COR-L47 (cell line): ENCODE measurements around the gene ZBTB6.
A peak's percentile ranks its signal among the peaks of the same experiment; 100 is the strongest.
"Not testable (repeated sequence)": the region's sequence is repeated elsewhere in the genome, so short reads cannot be mapped to it uniquely, and the experiment has no call there.

Source experiments
- DNase-seq: peaks from one replicate; lab custom pipeline; 2025; lab: John Stamatoyannopoulos, UW

ZBTB6 gene

DNA sequence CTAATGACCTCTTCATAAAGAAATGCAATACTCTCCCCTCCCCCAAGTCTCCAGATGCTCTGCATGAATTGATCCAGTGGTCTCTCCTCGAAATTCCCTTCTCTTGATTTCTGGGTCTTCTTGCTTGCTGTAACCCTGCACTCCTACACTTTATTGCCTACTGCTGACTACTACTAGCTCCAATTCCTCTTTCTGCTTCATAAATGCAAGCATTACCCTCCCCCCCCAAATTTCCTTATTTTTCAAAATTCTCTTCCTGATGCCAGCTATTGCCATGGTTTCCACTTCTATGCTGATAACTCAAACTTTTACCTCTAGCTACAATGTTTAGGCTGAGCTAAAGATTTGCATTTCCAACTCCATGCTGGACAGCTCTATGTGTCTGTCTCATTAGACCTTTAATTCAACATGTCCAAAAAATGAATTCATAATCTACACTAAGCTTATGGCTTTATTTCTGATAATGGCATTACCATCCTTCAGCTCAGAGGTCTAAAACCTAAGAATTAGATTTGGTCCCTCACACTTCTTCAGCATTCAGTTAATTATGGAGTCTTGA lies 16.8 kb upstream of the ZBTB6 start:
- DNase-seq, result no peak

DNA sequence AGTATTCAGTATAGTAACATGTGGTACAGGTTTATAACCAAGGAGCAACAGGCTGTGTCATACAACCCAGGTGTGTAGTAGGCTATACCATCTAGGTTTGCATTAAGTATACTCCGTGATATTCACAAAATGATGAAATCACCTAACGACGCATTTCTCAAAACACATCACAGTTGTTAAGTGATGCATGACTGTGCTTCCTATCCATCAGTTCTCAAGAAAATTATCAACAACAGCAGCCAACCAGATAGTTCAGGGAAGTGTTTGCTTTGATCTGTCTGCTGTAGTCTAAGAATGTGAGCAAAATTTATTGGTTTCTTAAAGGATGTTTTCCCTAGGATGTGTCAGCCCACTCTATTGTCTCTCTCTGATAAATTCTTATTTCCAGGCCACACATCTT lies 10.8 kb upstream of the ZBTB6 start:
- DNase-seq, result no peak

DNA sequence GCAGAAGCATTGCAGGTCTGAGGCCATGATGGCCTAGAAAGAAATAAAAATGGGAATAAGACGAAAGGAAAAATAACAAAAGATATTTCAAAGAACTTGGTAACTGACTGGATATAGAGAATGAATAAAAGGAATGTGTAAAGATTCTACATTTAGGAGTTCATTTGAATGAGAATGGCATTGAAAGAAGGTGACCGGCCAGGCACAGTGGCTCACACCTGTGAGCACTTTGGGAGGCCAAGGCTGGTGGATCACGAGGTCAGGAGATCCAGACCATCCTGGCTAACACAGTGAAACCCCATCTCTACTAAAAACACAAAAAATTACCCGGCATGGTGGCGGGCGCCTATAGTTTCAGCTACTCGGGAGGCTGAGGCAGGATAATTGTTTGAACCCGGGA lies 9.6 kb upstream of the ZBTB6 start:
- DNase-seq, result no peak

DNA sequence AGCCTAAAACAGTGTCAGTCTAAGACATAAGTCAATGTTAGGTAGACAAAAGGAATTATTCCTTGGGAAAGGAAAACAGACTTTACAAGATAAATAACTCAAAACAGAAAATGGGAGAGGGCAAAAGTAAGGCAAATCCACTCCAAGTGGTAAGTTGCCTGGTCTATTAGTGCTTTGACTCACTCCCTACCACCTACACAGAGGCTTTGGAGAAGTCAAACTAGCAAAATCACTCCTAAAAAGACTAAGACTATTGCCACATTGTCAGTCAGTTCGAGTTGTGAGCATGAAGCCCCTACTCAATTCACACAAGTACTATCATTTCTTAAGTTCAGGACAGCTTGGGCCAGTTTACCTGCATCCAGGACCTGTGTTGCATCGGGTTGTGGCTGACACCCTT lies 5.2 kb upstream of the ZBTB6 start:
- DNase-seq, result no peak

DNA sequence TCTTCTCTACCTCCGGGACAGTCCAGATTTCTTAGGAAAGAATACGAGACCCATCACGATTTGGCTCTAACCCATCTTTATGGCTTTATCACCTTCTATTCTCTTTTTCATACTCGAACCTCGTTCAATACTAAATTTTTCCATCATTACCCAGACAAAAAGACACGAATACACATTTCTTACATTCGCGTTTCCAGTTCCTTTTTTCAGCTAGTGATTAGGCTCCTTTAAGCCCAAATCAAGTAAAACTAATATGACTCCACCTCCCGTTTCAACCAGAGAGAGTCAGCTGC lies 506 bp downstream of the ZBTB6 start:
- DNase-seq, result no peak

DNA sequence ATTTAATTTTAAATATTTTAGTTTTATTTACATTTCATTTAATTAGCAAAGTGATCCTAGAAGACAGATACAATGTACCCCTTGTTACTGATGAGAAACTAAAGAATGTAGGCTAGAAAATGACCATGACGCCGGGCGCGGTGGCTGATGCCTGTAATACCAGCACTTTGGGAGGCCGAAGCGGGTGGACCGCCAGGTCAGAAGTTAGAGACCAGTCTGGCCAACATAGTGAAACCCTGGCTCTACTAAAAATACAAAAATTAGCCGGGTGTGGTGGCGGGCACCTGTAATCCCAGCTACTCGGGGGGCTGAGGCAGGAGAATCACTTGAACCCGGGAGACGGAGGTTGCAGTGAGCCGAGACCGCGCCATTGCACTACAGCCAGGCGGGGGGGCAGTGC lies 7.0 kb downstream of the ZBTB6 start:
- DNase-seq, result not testable (repeated sequence)

DNA sequence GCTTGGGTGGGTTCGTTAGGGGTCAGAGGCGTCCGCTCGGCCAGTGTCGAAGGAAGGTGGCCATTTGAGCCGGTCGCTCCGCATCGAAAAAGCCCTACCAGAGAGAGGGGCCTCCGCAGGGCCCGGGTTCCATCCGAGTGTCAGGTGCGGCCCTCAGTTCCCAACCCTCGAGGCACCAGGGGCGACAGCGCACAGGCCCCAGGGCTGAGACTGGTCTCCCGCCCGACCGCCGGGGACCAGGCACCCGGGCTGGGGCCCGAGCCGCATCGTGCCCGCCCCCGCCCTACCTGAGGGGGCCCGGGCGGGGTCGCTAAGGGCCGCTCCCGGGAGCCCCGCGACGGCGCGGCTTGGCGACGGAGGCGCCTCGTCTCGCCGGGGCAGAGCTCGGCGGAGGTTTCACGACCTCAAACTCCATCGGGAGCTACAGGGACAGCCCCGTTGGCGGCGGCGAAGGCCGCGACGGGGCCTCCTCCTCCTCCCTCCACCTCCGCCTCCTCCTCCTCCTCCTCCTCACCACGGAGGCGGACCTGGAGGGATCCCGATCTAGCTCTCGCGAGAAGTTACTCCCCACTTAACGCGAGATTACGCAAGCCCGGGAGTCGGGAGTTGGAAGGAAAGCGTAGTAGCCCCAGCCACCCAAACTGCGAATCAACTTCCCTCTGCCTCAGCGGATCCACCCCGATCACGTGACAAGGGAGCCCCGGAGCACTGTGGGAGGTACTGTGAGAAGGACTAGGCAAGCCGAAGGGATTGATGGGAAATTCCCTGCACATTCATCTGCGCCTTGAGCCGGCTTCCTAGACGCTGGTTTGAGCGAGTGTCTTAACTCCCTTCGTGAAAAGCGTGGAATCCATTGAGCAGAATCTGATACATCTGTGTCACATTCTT lies 8.1 kb downstream of the ZBTB6 start, which contains the start of gene RC3H2:
Gene RC3H2 (minus strand): TSS at position 537 of the 888 bp plus-strand sequence. CDS start 7,850 bp downstream, outside the sequence.
- DNase-seq, result peak; percentile 99

DNA sequence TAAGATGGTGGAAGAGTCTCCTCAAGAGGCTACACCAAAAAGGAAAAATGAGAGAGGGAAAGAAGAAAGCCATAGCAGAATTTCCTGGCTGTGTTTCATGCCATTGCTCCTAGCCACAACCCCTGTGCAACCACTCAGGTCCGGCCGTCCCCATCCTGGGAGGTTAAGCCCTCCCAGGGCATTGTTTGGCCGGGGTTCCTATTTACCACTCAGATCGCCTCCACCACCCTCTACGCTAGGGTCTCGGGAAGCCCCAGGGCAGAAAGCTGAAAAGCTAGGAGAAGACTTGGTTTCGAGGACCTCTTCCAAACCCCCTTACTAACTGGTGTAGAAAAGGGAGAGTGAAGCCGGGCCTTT lies 8.7 kb downstream of the ZBTB6 start:
- DNase-seq, result peak; percentile 17

DNA sequence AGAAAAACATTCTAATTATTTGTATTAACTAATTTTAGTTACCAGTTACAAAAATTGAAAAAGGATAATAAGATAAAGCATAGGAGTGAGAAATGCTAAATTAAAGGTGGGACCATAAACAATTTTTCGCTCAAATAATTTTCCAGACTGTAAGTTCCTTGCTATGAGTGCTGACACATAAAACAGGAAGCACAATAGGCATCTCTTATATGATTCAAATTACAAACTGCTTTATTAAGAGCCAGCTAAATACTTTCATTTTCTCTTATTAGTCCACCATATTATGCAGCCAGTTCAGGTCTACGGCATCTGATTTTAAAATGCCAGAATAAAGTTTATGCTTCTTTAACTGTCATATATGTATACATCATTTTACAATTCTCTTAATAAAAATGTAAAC lies 12.3 kb downstream of the ZBTB6 start:
- no peak for DNase-seq

DNA sequence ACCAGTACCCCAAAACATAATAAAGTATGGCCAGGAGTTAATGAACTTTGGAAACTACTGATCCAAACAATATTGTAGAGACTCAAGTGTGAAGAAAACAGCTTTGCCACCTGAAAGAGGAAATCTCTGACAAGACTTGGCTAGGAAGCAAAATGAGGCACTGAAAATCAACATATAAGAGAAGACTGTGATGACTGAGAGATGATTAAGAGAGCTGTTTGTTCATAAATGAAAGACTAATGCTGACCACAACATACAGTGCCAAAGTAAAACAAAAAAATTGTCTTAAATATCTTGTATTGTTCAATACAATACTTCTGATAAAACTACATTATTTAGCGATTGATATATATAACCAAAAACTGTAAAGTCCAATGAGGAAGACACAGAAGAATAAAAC lies 15.2 kb downstream of the ZBTB6 start:
- DNase-seq, result no peak

DNA sequence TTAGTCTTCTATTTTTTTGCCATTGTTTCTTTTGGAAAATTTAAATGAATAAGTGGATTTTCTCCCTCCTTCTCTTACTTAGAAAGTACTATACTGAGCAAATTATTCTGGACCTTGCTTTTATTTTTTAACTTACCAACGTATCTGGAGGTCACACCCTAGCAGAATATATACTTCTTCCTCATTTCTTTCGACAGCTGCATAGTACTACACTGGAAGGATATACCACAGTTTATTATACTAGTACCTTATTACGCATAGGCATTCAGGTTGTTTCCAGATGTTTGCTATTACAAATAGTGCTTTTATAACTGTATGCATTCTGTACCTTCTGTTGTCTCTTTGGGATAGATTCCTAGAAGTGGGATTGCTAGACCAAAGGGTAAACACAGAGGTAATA lies 24.6 kb downstream of the ZBTB6 start:
- no peak for DNase-seq

DNA sequence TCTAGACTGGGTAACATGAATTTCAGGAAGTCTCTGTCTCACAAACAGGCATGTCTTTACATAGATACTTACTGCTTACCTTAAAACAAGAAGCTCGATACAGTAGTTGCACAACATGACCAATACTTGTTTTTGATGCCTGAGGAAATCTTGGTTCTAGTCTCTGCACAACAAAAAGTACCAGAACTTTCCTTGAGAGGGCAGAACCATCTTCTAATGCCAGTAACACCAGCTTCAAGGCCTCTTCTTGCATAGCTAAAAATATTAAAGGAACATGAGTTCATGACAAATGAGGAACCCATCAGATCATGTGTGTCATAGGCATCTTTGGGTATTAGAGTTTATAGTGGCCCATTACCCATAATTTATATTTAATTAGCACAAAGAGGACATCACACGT lies 30.0 kb downstream of the ZBTB6 start:
- DNase-seq, result no peak

DNA sequence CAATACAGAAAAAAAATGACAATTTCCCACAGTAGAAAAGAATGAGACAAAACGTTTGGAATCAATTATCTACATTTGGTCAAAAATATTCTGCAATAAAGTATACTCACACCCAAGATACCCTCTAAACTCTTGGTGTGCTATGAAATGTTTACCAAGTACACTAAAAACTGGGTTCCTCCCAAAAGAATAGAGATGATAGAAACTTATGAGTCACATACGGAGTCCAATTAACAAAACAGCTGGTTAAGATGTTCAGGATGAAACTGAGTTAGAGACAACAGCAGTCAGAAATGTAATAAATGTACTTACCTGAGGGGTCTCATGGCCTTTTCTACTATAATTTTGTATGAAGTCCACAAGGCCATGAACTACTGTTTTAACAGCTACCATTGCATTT lies 33.7 kb downstream of the ZBTB6 start:
- no peak for DNase-seq

DNA sequence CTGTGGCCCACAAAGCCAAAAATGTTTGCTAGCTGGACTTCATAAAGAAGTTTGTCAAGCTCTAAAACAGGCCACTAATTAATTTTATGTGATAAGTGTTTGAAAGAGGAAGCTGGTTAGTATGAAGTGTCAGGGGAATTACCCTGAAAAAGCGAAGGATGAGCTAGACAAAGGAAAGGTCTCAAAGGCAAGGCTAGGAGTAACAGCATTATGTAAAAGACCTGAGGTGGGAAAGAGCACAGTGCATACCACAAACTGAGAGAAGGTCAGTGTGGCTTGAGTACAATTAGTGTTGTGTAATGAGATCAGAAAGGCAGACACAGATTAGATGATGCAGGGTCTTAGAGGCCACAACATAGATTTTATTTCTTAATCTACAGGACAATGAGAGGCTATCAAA lies 37.6 kb downstream of the ZBTB6 start:
- no peak for DNase-seq

DNA sequence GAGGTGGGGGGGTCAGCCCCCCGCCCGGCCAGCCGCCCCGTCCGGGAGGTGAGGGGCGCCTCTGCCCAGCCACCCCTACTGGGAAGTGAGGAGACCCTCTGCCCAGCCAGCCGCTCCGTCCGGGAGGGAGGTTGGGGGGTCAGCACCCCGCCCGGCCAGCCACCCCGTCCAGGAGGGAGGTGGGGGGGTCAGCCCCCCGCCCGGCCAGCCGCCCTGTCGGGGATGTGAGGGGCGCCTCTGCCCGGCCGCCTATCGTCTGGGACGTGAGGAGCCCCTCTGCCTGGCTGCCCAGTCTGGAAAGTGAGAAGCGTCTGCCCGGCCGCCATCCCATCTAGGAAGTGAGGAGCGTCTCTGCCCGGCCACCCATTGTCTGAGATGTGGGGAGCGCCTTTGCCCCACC lies 45.8 kb downstream of the ZBTB6 start:
- DNase-seq, result not testable (repeated sequence)

DNA sequence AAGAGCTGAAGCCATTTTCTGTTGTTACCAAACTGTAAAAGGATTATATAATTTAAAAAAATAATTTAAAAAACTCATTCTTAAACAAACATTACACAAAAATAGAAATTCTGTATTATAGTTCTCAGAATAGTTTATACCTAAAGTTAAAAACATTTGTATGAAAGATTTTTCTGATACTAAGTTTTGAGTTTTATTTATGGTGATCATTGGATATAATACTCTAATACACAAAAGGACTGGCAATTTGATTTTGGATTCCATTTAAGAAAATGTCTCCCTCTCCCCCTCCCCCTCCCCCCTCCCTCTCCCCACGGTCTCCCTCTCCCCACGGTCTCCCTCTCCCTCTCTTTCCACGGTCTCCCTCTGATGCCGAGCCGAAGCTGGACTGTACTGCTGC lies 47.0 kb downstream of the ZBTB6 start:
- no peak for DNase-seq

DNA sequence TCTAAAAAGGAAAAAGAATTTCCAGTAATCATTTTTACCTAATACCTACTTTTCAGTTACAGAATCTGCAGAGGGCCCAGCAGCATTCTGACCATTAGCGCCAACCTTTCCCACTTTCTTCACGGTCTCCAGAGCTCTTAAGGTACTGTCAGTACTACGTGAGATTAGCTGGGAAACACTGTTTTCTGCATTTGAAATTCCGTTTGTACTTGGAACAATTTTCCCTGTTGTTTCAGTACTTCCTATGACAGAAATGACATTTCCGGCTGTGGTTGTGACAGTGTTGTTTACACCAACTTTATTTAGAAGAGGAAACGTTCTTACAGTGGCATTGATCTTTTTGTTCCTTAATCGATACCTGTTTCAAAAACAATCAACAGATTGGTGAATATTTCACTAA lies 47.8 kb downstream of the ZBTB6 start:
- DNase-seq, result no peak

DNA sequence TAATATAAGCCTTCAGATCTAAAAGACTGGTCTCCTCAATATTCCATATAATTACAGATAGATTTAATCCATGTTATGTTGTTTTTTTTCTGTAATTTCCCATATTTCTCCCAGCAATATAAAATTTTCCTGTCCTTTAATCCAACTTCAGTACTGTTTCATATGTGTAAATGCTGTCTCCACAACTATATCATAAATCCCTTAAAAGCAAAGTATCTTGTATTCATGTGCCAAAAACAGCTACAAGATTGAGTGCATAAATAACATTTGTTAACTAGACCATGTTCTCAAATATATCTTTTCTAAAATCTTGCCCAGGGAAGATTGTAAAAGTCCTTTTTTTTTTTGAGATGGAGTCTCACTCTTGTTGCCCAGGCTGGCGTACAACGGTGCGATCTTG lies 49.7 kb downstream of the ZBTB6 start:
- no peak for DNase-seq

DNA sequence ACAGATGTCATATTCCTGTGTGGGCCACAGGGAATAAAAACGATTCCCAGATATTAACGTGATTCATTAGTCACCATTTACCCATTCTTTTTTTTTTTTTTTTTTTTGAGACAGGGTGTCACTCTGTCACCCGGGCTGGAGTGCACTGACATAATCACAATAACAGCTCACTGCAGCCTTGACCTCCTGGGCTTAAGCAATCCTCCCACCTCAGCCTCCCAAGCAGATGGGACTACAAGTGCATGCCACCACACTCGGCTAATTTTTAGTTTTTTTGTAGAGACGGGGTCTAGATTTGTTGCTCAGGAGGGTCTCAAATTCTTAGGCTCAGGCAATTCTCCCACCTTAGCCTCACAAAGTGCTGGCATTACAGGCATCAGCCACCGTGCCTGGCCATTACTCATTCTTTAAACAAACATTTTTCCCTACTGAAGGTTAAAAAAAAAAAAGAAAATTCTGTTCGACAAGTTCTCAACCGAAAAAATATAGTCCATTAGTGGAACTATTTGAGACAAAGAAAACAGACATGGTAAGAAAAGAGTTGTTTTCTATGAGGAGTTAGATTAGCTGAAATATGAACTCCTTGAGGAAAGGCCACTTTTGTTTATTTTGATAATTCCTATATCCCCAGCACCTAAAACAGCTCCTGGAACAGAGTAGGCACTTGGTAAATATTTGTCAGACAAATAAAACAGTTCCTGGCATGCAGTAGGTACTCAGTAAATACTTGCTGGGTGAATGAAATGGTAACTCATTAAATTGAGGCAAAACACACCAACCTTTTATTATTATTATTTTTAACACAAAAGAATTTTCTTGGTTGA lies 52.6 kb downstream of the ZBTB6 start:
- no peak for DNase-seq
